ENCODE data around the gene CTSV.
"Not testable (repeated sequence)": the region's sequence is repeated elsewhere in the genome, so short reads cannot be mapped to it uniquely, and the experiment has no call there.

CTSV gene

DNA sequence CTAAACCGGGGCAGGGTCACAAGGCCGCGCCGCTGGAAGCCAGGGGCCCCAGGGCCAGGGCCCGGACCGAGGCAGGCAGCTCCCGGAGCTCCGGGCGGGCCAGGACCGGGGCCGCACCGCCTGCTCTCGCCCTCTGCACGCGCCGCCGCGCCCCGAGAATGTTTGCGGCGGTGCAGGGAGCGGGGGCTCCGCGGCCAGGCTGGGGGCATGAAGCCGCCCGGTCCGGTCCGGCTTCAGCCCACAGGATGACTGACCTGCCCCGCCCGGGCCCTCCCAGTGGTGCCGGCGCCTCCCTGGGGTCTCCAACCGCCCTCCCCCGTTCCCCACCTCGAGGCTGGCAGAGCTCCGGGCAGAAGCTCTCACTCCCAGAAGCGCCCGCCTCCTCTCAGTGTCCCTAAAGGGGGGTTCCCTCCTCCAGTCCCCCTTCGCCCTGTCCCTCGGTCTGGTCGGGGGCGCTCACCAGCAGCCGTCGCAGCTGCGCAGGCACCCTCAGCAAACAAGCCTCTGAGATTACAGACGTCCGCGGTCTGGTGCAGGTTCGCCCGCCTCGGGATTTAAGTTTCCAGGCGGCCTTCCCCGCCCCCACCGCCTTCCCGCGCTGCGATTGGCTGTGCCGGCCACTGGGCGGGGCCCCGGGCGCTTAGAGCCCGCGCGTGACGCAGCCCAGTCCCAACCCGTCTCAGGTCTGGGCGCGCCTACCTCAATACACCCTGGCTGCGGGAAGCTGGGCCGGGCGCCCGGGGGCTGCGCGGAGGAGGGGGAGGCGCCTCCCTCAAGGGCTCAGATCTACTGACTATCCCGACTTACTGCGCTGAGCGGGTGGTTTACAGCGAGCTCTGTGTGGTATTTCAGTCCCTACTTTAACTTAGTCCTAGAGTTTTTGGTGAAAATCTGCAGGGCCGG lies at the start of gene CTSV:
Gene CTSV (minus strand): TSS at position 532 of the 903 bp plus-strand sequence. CDS start 1,099 bp downstream, outside the sequence.
- DNase-seq (ENCODE audit: low read depth in 1 of 2, low spot score in 1 of 2) = peak; percentile 61 to 68

DNA sequence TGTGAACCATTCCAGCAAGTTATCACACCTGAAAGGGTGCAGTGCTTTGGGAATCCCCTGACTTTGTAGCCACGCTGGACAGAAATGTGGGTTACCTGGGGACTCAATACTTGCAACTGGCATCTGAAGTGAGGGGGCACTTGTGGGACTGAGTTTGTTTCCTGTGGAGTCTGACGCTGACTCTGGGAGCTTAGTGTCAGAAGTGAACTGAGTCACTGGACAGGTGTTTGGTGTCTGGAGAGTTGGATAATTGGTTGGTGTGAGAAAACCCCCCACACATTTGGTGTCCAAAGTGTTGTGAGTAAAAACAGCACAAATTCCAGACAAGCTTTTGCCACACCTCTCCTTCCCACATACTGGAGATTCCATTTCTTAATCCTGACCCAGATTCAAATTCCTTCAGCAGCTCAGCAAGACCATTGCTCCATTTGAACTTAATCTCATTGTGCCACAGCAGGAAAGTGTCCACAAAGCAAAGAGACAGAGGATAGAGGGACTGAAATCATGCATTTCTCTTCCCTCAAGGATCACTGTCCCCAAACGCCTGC lies 48.8 kb upstream of the CTSV start:
- not testable (repeated sequence) for DNase-seq (ENCODE audit: low read depth in 1 of 2, low spot score in 1 of 2)

GRCh38 chr9:97084562-97084991 lies 45.6 kb upstream of the CTSV start:
- not testable (repeated sequence) for DNase-seq (ENCODE audit: low read depth in 1 of 2, low spot score in 1 of 2)

GRCh38 chr9:97078362-97078761 lies 39.4 kb upstream of the CTSV start:
- DNase-seq (ENCODE audit: low read depth in 1 of 2, low spot score in 1 of 2) = no peak

- no peak for DNase-seq (ENCODE audit: low read depth in 1 of 2, low spot score in 1 of 2)
Measured at GRCh38 chr9:97077452-97078295, 38.7 kb upstream of the CTSV start.

- DNase-seq (ENCODE audit: low read depth in 1 of 2, low spot score in 1 of 2) = not testable (repeated sequence)
Measured at GRCh38 chr9:97076731-97077451, 37.9 kb upstream of the CTSV start.

DNA sequence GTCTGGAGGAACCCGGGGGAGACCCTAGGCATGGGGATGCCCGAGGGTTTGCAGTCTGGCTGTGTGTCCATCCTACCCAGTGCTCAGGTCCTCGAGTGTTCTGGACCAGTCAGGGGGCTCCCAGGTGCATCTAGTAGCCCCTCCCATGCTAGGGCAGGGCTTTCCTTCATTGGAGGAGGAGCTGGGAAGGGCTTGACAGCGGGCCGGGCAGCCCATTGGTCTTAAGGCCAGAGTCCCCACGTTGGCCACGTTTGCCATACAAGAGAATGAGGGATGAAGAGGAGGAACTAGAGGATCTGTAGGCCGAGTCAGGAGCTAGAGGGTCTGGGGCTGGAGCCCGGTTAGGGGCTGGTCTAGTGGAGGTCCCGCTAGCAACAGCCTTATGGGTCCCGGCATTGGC lies 37.3 kb upstream of the CTSV start:
- DNase-seq (ENCODE audit: low read depth in 1 of 2, low spot score in 1 of 2) = no peak

GRCh38 chr9:97075289-97075985 lies 36.5 kb upstream of the CTSV start:
- DNase-seq (ENCODE audit: low read depth in 1 of 2, low spot score in 1 of 2) = no peak

- no peak for DNase-seq (ENCODE audit: low read depth in 1 of 2, low spot score in 1 of 2)
Measured at GRCh38 chr9:97073506-97073905, 34.6 kb upstream of the CTSV start.

GRCh38 chr9:97072285-97072776 lies 33.4 kb upstream of the CTSV start:
- DNase-seq (ENCODE audit: low read depth in 1 of 2, low spot score in 1 of 2) = no peak

- not testable (repeated sequence) for DNase-seq (ENCODE audit: low read depth in 1 of 2, low spot score in 1 of 2)
Measured at GRCh38 chr9:97070325-97070724, 31.4 kb upstream of the CTSV start.

DNA sequence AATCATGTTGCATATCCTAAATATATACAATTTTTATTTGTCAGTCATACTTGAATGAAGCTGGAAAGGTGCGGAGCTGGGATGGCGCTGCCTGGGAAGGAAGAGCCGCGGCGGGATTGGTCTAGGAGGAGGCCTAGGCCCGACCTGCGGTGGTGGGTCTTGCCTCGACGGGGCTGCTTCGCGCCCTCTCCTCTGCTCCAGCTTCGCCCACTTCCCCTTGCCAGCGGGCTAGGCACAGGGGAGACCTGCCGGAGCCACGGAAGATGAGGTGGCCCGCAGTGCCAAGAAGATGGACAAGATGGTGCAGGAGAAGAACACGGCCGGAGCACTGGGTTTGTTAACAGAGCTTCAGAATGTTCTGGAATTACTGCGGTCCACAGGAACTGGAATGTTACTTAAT lies 28.5 kb upstream of the CTSV start:
- DNase-seq (ENCODE audit: low read depth in 1 of 2, low spot score in 1 of 2) = no peak

DNA sequence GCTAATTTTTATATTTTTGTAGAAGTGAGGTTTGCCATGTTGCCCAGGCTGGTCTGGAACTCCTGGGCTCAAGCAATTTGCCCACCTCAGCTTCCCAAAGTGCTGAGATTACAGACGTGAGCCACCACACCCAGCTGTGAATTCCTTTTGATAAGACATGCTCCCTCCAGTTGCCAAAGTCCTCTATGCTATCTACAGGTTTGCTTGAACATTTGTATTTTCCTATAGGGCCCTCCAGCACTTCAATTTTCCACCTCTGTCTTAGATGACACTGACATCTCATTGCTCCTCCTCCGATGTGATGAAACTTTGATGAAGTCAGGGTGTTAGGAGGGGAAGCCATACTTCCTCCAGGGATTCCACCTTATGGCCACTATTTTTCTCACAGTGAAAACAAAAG lies 25.2 kb upstream of the CTSV start:
- DNase-seq (ENCODE audit: low read depth in 1 of 2, low spot score in 1 of 2) = no peak

DNA sequence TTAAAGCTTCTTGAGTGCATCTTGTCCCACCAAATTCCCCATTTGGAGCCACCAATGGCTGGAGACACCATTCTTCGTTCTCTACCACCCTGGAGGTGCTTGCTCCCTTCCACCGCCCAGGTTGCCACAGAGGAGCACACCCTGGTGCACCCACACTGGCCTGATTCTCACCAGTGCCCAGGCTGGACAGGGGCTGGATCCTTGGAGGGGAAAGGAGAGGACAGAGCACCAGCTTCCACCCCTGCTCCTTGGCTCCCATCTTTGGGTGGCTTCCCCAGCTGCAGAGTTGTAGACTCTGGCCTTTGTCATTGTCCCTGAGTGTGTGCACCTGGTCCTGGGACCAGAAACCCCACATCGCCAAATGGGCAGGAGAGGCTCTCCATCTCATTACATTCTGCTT lies 21.9 kb upstream of the CTSV start:
- no peak for DNase-seq (ENCODE audit: low read depth in 1 of 2, low spot score in 1 of 2)

GRCh38 chr9:97059626-97060025 lies 20.7 kb upstream of the CTSV start:
- DNase-seq (ENCODE audit: low read depth in 1 of 2, low spot score in 1 of 2) = no peak

DNA sequence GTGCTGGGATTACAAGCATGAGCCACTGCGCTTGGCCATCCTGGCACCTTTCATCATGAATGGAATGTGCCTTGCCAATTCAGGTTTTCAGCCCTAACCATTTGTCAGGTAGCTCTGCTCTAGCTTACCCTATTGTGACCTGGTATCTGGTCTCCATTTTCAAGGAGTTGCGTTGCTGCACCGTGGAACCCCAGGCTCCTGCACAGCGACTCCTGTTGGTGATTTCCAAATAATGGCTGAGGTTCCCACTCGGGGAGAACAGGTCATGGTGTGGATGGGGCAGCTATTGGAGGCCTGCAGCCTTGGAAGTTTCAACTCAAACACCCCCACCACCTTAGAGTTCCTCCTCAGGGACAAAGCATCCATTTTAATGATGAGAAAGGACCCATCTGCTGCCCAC lies 18.7 kb upstream of the CTSV start:
- no peak for DNase-seq (ENCODE audit: low read depth in 1 of 2, low spot score in 1 of 2)

DNA sequence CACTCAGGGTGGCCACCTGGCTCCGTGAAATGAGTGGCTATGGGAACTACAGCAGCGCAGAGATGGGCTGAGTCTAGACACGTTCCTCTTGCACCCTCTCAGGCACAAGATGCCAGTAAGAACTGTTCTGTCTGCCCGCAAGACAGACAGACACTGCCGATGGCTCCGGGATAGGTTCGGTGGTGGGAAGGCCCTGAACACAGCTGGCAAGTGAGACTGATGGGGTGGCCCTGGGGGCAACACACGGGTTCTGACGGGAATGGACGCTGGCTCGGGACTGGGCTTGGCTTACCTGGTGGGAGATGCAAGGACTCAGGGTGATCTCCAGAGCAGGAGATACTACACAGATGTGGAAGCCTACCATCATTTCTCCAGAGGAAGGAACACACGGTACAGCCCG lies 16.9 kb upstream of the CTSV start:
- not testable (repeated sequence) for DNase-seq (ENCODE audit: low read depth in 1 of 2, low spot score in 1 of 2)

DNA sequence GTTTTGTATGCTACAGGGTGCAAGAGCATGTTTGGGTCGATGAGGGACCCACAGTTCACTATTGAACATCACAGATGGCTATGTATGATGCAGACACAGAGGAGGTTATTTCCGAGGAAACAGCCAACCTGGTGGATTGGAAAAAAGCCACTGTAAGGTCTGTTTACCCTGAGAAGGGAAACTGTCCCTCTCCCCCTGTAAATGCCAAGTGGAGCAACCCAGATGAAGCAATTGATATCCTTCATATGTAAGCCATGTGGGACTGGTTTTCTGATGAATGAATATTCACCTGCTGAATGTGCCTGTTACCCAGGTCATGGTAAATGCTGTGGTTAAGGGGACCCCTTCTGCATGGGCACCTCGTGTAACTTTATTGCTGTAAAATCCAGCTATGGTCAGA lies 14.8 kb upstream of the CTSV start:
- no peak for DNase-seq (ENCODE audit: low read depth in 1 of 2, low spot score in 1 of 2)

- DNase-seq (ENCODE audit: low read depth in 1 of 2, low spot score in 1 of 2) = no peak
Measured at GRCh38 chr9:97052735-97053134, 13.8 kb upstream of the CTSV start.

GRCh38 chr9:97046228-97046627 lies 7.3 kb upstream of the CTSV start:
- DNase-seq (ENCODE audit: low read depth in 1 of 2, low spot score in 1 of 2) = no peak

Measured in activated CD4-positive, alpha-beta T cell treated with anti-CD3 and anti-CD28 coated beads, Interleukin-2, amount 50 U/mL, for 24 hours (primary cell).